ENCODE measurements around the gene KCNK10. TPM values are rescaled to one million over a fixed set of nuclear protein-coding genes. Genes with fewer than 3 reads are reported as not detected.

Gene KCNK10
- total RNA-seq, 1 donor from 2014 or later = 11.5 TPM

DNA sequence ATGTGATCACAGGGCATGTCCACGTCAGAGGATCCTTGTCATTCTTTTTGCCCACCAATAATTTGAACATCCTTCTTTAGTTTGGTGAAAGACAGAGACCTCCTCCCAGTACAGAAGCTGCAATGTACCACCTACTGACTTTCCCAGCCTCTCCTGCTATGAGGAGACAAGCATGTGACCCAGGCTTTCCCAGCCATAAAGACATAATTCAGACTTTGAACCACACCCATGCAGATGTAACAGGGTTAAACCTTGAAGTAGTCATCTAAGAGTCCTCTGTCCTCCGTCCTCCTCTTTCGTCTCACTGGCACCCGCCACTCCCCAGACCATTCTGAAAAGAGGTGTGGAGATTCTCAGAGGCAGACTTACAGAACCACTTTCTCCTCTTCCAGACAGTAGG is 120.8 kb downstream of the KCNK10 start:
- Mint-ChIP-seq H3K4me1 (peaks cover 8% of the 10 kb centered on the region), H3K36me3 (ENCODE audit: low read depth) (no peaks in the 10 kb centered on the region), H3K27ac (ENCODE audit: unreplicated experiment) (no peak overlapping the region), H3K27me3 (ENCODE audit: low read depth) (peaks cover 11% of the 10 kb centered on the region), H3K9me3 (no peaks in the 10 kb centered on the region), H3K4me3 (no peak overlapping the region)
- TF ChIP-seq, protein P1, sequence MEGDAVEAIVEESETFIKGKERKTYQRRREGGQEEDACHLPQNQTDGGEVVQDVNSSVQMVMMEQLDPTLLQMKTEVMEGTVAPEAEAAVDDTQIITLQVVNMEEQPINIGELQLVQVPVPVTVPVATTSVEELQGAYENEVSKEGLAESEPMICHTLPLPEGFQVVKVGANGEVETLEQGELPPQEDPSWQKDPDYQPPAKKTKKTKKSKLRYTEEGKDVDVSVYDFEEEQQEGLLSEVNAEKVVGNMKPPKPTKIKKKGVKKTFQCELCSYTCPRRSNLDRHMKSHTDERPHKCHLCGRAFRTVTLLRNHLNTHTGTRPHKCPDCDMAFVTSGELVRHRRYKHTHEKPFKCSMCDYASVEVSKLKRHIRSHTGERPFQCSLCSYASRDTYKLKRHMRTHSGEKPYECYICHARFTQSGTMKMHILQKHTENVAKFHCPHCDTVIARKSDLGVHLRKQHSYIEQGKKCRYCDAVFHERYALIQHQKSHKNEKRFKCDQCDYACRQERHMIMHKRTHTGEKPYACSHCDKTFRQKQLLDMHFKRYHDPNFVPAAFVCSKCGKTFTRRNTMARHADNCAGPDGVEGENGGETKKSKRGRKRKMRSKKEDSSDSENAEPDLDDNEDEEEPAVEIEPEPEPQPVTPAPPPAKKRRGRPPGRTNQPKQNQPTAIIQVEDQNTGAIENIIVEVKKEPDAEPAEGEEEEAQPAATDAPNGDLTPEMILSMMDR (conservative IDR thresholded peaks at IDR 0.05) = no peak
- DNase-seq (ENCODE audit: low read depth, low spot score) = no peak

GRCh38 chr14:88201851-88202250 is 121.2 kb downstream of the KCNK10 start:
- Mint-ChIP-seq H3K27me3 (ENCODE audit: low read depth) (peaks cover 11% of the 10 kb centered on the region), H3K4me3 (no peak overlapping the region), H3K27ac (ENCODE audit: unreplicated experiment) (no peak overlapping the region), H3K4me1 (peaks cover 9% of the 10 kb centered on the region), H3K9me3 (no peaks in the 10 kb centered on the region), H3K36me3 (ENCODE audit: low read depth) (no peaks in the 10 kb centered on the region)
- no peak for DNase-seq (ENCODE audit: low read depth, low spot score)
- TF ChIP-seq, protein P1 (conservative IDR thresholded peaks at IDR 0.05) = no peak

DNA sequence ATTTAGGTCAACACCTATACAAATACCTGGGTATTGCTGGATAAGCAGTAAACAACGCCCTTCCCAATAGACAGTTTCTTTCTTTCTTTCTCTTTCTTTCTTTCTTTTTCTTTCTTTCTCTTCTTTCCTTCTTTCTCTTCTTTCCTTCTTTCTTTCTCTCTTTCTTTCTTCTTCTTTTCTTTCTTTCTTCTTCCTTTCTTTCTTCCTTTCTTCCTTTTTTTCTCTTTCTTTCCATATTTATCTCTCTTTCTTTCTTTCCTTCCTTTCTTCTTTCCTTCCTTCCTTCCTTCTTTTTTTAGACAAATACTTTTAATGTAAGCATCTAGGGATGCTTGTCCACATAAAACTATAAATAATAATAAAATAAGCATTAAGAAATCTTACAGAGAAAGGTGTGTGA is 123.2 kb downstream of the KCNK10 start:
- Mint-ChIP-seq H3K4me1 (peaks cover 27% of the 10 kb centered on the region), H3K27me3 (ENCODE audit: low read depth) (peaks cover 16% of the 10 kb centered on the region), H3K9me3 (no peaks in the 10 kb centered on the region), H3K27ac (ENCODE audit: unreplicated experiment) (no peak overlapping the region), H3K36me3 (ENCODE audit: low read depth) (no peaks in the 10 kb centered on the region), H3K4me3 (no peak overlapping the region)
- TF ChIP-seq, protein P1 (conservative IDR thresholded peaks at IDR 0.05) = no peak
- no peak for DNase-seq (ENCODE audit: low read depth, low spot score)

GRCh38 chr14:88198446-88198845 is 124.6 kb downstream of the KCNK10 start:
- no peak for DNase-seq (ENCODE audit: low read depth, low spot score)
- Mint-ChIP-seq H3K36me3 (ENCODE audit: low read depth) (no peaks in the 10 kb centered on the region), H3K4me3 (no peak overlapping the region), H3K27ac (ENCODE audit: unreplicated experiment) (no peak overlapping the region), H3K4me1 (peaks cover 38% of the 10 kb centered on the region), H3K27me3 (ENCODE audit: low read depth) (peaks cover 19% of the 10 kb centered on the region), H3K9me3 (no peaks in the 10 kb centered on the region)
- TF ChIP-seq, protein P1 (conservative IDR thresholded peaks at IDR 0.05) = no peak

- Mint-ChIP-seq H3K27ac (ENCODE audit: unreplicated experiment) (no peak overlapping the region), H3K36me3 (ENCODE audit: low read depth) (no peaks in the 10 kb centered on the region), H3K27me3 (ENCODE audit: low read depth) (peaks cover 16% of the 10 kb centered on the region), H3K9me3 (no peaks in the 10 kb centered on the region), H3K4me1 (peaks cover 40% of the 10 kb centered on the region), H3K4me3 (no peak overlapping the region)
- TF ChIP-seq, protein P1 (conservative IDR thresholded peaks at IDR 0.05) = no peak
- no peak for DNase-seq (ENCODE audit: low read depth, low spot score)
These were observed 126.1 kb downstream of the KCNK10 start for GRCh38 chr14:88196925-88197324.
